HCT116 (cell line): Measurements from ENCODE around the gene CNTNAP3.
"Not testable (repeated sequence)": the region's sequence is repeated elsewhere in the genome, so short reads cannot be mapped to it uniquely, and the experiment has no call there.

ENCODE experiments used
- ATF3 ChIP-seq: IDR thresholded peaks from 2 replicates; pipeline ENCODE4 v1.6.1; 2012
- CEBPB ChIP-seq: IDR thresholded peaks from 2 replicates; pipeline ENCODE4 v1.6.1; 2012; ENCODE audit warnings: low read depth
- EZH2 ChIP-seq: fragments of 200-600 bp; sonication (generic); IDR thresholded peaks from 2 replicates; pipeline ENCODE4 v1.6.1; 2017; ENCODE audit warnings: antibody characterized with exemption, mixed run types
- EZH2phosphoT487 ChIP-seq: fragments of 200-600 bp; IDR thresholded peaks from 2 replicates; pipeline ENCODE4 v1.6.1; 2018; ENCODE audit warnings: antibody characterized with exemption, borderline replicate concordance
- POLR2A ChIP-seq: IDR thresholded peaks from 2 replicates; pipeline ENCODE4 v1.7.0; 2011; ENCODE audit warnings: borderline replicate concordance; ENCODE audit not compliant: insufficient read depth, insufficient read length; ENCODE audit errors: extremely low read depth
- POLR2AphosphoS5 ChIP-seq: IDR thresholded peaks from 2 replicates; pipeline ENCODE4 v1.6.1; 2011; ENCODE audit warnings: mild to moderate bottlenecking, low read depth, low read length, moderate library complexity
- REST ChIP-seq: IDR thresholded peaks from 2 replicates; pipeline ENCODE4 v1.6.1; 2012; ENCODE audit warnings: low read depth
- SRF ChIP-seq: IDR thresholded peaks from 2 replicates; pipeline ENCODE4 v1.6.1; 2012; ENCODE audit warnings: low read depth
- YY1 ChIP-seq: IDR thresholded peaks from 2 replicates; pipeline ENCODE4 v1.6.1; 2011; ENCODE audit warnings: low read length, low read depth, moderate library complexity, mild to moderate bottlenecking; ENCODE audit not compliant: insufficient replicate concordance; ENCODE audit errors: extremely low read depth
- ZNF274 ChIP-seq: fragments of 200-500 bp; sonication (Bioruptor generic); IDR thresholded peaks from 2 replicates; pipeline ENCODE4 v1.6.1; 2014; ENCODE audit warnings: mild to moderate bottlenecking, low read depth, low read length, inconsistent platforms
- TF ChIP-seq, protein P1 (sequence below), 3 experiments: fragments of 200-600 bp in 1 of 3; sonication (generic) in 1 of 3; IDR thresholded peaks in 2 of 3; conservative IDR thresholded peaks in 1 of 3; 2 replicates each; pipeline ENCODE4 v1.5.1; 2012 to 2017; ENCODE audit warnings: low read depth in 2 of 3, low read length in 2 of 3, antibody characterized with exemption in 1 of 3, borderline replicate concordance in 1 of 3, control low read depth in 1 of 3, mild to moderate bottlenecking in 1 of 3, mixed read lengths in 1 of 3, mixed run types in 1 of 3, moderate library complexity in 1 of 3; ENCODE audit not compliant: insufficient read depth in 1 of 3

GRCh38 chr9:39132826-39133552 lies 155.0 kb downstream of the CNTNAP3 start:
- TF ChIP-seq, protein P1, sequence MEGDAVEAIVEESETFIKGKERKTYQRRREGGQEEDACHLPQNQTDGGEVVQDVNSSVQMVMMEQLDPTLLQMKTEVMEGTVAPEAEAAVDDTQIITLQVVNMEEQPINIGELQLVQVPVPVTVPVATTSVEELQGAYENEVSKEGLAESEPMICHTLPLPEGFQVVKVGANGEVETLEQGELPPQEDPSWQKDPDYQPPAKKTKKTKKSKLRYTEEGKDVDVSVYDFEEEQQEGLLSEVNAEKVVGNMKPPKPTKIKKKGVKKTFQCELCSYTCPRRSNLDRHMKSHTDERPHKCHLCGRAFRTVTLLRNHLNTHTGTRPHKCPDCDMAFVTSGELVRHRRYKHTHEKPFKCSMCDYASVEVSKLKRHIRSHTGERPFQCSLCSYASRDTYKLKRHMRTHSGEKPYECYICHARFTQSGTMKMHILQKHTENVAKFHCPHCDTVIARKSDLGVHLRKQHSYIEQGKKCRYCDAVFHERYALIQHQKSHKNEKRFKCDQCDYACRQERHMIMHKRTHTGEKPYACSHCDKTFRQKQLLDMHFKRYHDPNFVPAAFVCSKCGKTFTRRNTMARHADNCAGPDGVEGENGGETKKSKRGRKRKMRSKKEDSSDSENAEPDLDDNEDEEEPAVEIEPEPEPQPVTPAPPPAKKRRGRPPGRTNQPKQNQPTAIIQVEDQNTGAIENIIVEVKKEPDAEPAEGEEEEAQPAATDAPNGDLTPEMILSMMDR (IDR thresholded peaks at IDR 0.05 in 2 of 3, conservative IDR thresholded peaks at IDR 0.05 in 1 of 3; ENCODE audit: borderline replicate concordance in 1 of 3, insufficient read depth in 1 of 3, low read depth in 2 of 3, low read length in 2 of 3): not testable (repeated sequence)
- TF ChIP-seq POLR2A, EZH2phosphoT487, POLR2AphosphoS5, CEBPB, YY1, SRF, EZH2, ZNF274, REST, ATF3: not testable (repeated sequence)
